HEK293T (cell line): ENCODE measurements around the gene SLC16A8.

Source experiments
- BHLHE40 ChIP-seq: fragments of 450-650 bp; IDR thresholded peaks from 2 replicates; pipeline ENCODE4 v1.6.1; 2016; ENCODE audit warnings: mild to moderate bottlenecking, moderate library complexity, borderline replicate concordance
- ELF4 ChIP-seq: fragments of 450-650 bp; IDR thresholded peaks from 2 replicates; pipeline ENCODE4 v1.6.1; 2017; ENCODE audit warnings: antibody characterized with exemption
- FOXK2 ChIP-seq: fragments of 450-650 bp; IDR thresholded peaks from 2 replicates; pipeline ENCODE4 v1.6.1; 2016; ENCODE audit warnings: mild to moderate bottlenecking
- FOXM1 ChIP-seq: fragments of 450-650 bp; IDR thresholded peaks from 2 replicates; pipeline ENCODE4 v1.6.1; 2017; ENCODE audit warnings: mild to moderate bottlenecking, borderline replicate concordance
- NFRKB ChIP-seq: fragments of 450-650 bp; IDR thresholded peaks from 2 replicates; pipeline ENCODE4 v1.6.1; 2016; ENCODE audit warnings: mild to moderate bottlenecking, moderate library complexity
- SUZ12 ChIP-seq: fragments of 450-650 bp; IDR thresholded peaks from 2 replicates; pipeline ENCODE4 v1.6.1; 2016; ENCODE audit warnings: mild to moderate bottlenecking
- TARDBP ChIP-seq: fragments of 450-650 bp; IDR thresholded peaks from 2 replicates; pipeline ENCODE4 v1.6.1; 2016

GRCh38 chr22:38032681-38033521 is 51.1 kb downstream of the SLC16A8 start:
- TF ChIP-seq BHLHE40 (no peak), ELF4 (no peak), TARDBP (no peak), SUZ12 (no peak), FOXK2 (no peak), NFRKB (no peak), FOXM1 (no peak)
